T-cell (primary cell): Measurements from ENCODE around the gene MRPS5. TPM values are rescaled to one million over a fixed set of nuclear protein-coding genes. Genes with fewer than 3 reads are reported as not detected.
A peak's percentile ranks its signal among the peaks of the same experiment; 100 is the strongest.

ENCODE experiments used
- ATAC-seq, 4 experiments: fragments of 200-7000 bp in 3 of 4; fragments of 150-1000 bp in 1 of 4; cut with Tn5 transposase; replicated peaks in 1 of 4; 1 replicate in 3 of 4; 2 replicates in 1 of 4; pipeline ENCODE4 v1.10.0; 2021; ENCODE audit warnings: moderate library complexity in 3 of 4, mild to moderate bottlenecking in 2 of 4, moderate number of reproducible peaks in 1 of 4
- CTCF ChIA-PET, 2 donors: fragments of 300-600 bp; sonication (Branson Sonifier 250); formaldehyde crosslinking; loops; one replicate each; lab custom pipeline; 2022; ENCODE audit warnings: antibody characterized with exemption in 2 of 2; lab: Charles Lee
- POLR2A ChIA-PET, 2 donors: fragments of 300-600 bp; sonication (Branson Sonifier 250); formaldehyde crosslinking; loops; one replicate each; lab custom pipeline; 2022; ENCODE audit warnings: antibody characterized with exemption in 2 of 2; lab: Charles Lee
- DNase-seq, 35 experiments: peaks; one replicate each; pipeline versions ENCODE4 v3.0.0 to v3.0.0-alpha.2; 2013 to 2023
- H3K27ac ChIP-seq: one replicate; pipeline ENCODE4 v1.5.1; 2013; ENCODE audit warnings: low read length
- H3K27me3 ChIP-seq, 2 experiments: replicated peaks in 1 of 2; 1 replicate in 1 of 2; 2 replicates in 1 of 2; pipeline versions ENCODE4 v1.6.1 to v1.7.0; 2013; ENCODE audit warnings: low read length in 1 of 2, mixed read lengths in 1 of 2; ENCODE audit not compliant: control insufficient read depth in 2 of 2, insufficient read depth in 2 of 2; ENCODE audit errors: extremely low read depth in 1 of 2
- H3K36me3 ChIP-seq, 2 donors: 1 replicate in 1 of 2; 2 replicates in 1 of 2; pipeline versions ENCODE4 v1.6.1 to v1.7.0; 2013; ENCODE audit warnings: low read length in 1 of 2; ENCODE audit not compliant: control insufficient read depth in 2 of 2, insufficient read depth in 1 of 2; ENCODE audit errors: extremely low read depth in 1 of 2
- H3K4me1 ChIP-seq, 2 experiments: 1 replicate in 1 of 2; 2 replicates in 1 of 2; pipeline versions ENCODE4 v1.6.1 to v1.7.0; 2013; ENCODE audit warnings: low read length in 2 of 2, mixed read lengths in 1 of 2; ENCODE audit not compliant: insufficient read depth in 2 of 2, control insufficient read depth in 1 of 2; ENCODE audit errors: extremely low read depth in 1 of 2
- H3K4me3 ChIP-seq, 2 donors: 1 replicate in 1 of 2; 2 replicates in 1 of 2; pipeline versions ENCODE4 v1.5.1 to v1.7.0; 2013; ENCODE audit warnings: mild to moderate bottlenecking in 2 of 2, low read length in 1 of 2, moderate library complexity in 1 of 2; ENCODE audit not compliant: control insufficient read depth in 1 of 2; ENCODE audit errors: extremely low read depth in 1 of 2
- H3K9me3 ChIP-seq: 2 replicates; pipeline ENCODE4 v1.7.0; 2013
- H3K27ac Mint-ChIP-seq, 2 donors: one replicate each; pipeline ENCODE4 v1.8.0; 2020 to 2021; ENCODE audit warnings: mild to moderate bottlenecking in 2 of 2, mixed read lengths in 2 of 2
- H3K27me3 Mint-ChIP-seq, 2 donors: one replicate each; pipeline ENCODE4 v1.8.0; 2021 to 2022; ENCODE audit warnings: mixed read lengths in 2 of 2
- H3K36me3 Mint-ChIP-seq: one replicate; pipeline ENCODE4 v1.8.0; 2021; ENCODE audit warnings: mixed read lengths
- H3K4me1 Mint-ChIP-seq, 3 donors: one replicate each; pipeline ENCODE4 v1.8.0; 2020 to 2022; ENCODE audit warnings: mixed read lengths in 3 of 3, mild to moderate bottlenecking in 1 of 3
- H3K4me3 Mint-ChIP-seq, 3 donors: one replicate each; pipeline ENCODE4 v1.8.0; 2020 to 2022; ENCODE audit warnings: mild to moderate bottlenecking in 3 of 3, mixed read lengths in 3 of 3, moderate library complexity in 3 of 3
- H3K9me3 Mint-ChIP-seq, 3 donors: one replicate each; pipeline ENCODE4 v1.8.0; 2020 to 2022; ENCODE audit warnings: mixed read lengths in 3 of 3
- WGBS: methylation state at CpG from one replicate; pipeline ENCODE4 v1.1.5; 2013; ENCODE audit warnings: missing lambda C conversion rate; ENCODE audit not compliant: insufficient coverage; 5-methylcytosine and 5-hydroxymethylcytosine counted together
- total RNA-seq, 35 experiments: library from RNA in 6 of 35; stranded (reverse) in 6 of 35; fragments of 120-200 nt in 1 of 35; gene quantifications; one replicate each; pipeline versions ENCODE4 v1.2.1 to v1.2.4 and lab custom pipeline; 2013 to 2026

The MRPS5 gene
- total RNA-seq, 5 donors from 2014 or later (not counting 1 experiment from before 2014, with no cell fraction given) = 32.3 to 58.3 (median 57.0) TPM

DNA sequence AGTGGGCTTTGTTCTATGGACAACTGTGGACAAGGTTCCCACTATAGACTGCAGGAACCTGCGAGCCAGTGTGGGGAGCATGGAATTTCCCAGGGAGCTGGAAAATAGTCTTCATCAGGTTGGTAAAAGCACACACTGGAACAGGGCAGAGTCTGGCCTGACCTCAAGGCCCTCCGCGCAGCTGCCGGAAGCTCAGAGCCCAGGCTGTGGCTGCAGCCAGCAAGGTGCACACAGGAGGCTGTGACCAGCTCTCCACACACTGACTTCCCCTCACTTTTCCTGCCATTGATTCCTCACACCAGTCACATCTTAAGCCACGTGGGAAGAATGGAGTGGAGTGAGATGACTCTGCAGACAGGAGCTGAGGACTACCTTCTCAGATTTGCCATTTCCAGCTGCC is 77.0 kb downstream of the MRPS5 start:
- no peak overlapping the region for H3K4me3 Mint-ChIP-seq
- peak overlapping the region in 1 of 2 donors; percentile 81 for H3K27ac Mint-ChIP-seq
- H3K9me3 Mint-ChIP-seq = no peaks in the 10 kb centered on the region
- ChIA-PET POLR2A (no interaction called here), CTCF (interaction anchor here in 1 of 2 donors (1.2 kb wide), 1 partner anchor 14 kb away, joined by 3 read pairs; no protein-coding TSS in a partner anchor)
- H3K36me3 Mint-ChIP-seq = peaks cover 7% of the 10 kb centered on the region
- peaks cover 0 to 7% of the 10 kb centered on the region in 2 experiments for H3K27me3 ChIP-seq
- H3K4me1 ChIP-seq = peaks cover 3 to 44% of the 10 kb centered on the region in 2 experiments
- H3K4me3 ChIP-seq = no peak overlapping the region
- H3K36me3 ChIP-seq = peaks cover 5 to 19% of the 10 kb centered on the region in 2 donors
- ATAC-seq (no peak), DNase-seq (no peak)
- H3K27me3 Mint-ChIP-seq = no peaks in the 10 kb centered on the region
- WGBS = 78% methylated on average over 3 of the region's 5 CpGs
- peaks cover 66 to 86% (median 86%) of the 10 kb centered on the region in 3 donors for H3K4me1 Mint-ChIP-seq
- H3K27ac ChIP-seq = no peak overlapping the region
- H3K9me3 ChIP-seq = no peaks in the 10 kb centered on the region

DNA sequence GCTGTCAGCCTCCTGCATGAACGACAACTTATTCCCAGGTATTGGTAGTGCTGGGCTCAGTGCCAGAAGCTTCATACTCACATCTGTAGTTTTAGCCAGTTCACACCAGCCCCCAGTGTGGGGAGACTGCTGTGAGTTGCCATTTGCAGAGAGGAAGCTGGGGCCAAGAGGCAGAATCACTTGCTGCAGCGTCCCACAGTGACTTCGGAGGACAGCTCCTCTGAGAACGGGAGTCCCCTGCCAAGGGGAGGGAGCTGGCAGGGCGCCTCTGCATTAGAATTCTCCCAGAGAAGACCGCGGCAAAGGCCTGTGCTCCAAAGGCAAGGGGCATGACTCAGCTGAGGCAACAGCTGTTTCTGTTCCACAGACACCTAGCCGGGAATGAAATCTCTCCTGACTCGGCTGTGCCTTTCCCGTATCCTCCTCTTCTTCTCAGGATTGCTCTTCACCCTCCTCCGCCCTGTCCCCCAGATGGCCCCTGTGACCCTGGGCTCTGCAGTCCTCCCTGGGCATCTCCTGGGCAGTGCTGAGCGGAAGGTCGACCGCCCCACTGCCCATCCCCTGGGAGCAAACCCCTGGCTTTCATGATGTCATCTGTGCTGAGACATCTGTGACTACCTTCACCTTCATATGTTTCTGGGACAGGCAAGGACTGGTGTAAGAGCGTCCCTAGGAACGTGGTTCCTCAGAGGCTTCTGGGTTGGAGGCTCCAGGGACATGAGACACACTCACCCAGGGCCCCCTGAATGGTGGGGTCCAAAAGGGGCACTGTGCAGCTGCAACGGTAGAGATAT is 78.1 kb downstream of the MRPS5 start:
- ATAC-seq = peak in 2 of 4 experiments; percentile 39 to 64
- peaks cover 0 to 3% (median 0%) of the 10 kb centered on the region in 3 donors for H3K9me3 Mint-ChIP-seq
- peaks cover 3 to 41% of the 10 kb centered on the region in 2 experiments for H3K4me1 ChIP-seq
- peak overlapping the region in 1 of 3 donors; percentile 7 for H3K4me3 Mint-ChIP-seq
- no peak overlapping the region for H3K27ac ChIP-seq
- WGBS = 51% methylated on average over 13 of the region's 17 CpGs
- CTCF ChIA-PET = interaction anchor here in 1 of 2 donors (0.7 kb wide), 1 partner anchor 33 kb away, joined by 3 read pairs; no protein-coding TSS in a partner anchor
- H3K27me3 ChIP-seq = peaks cover 0 to 6% of the 10 kb centered on the region in 2 experiments
- H3K4me3 ChIP-seq = no peak overlapping the region
- H3K9me3 ChIP-seq = no peaks in the 10 kb centered on the region
- H3K27me3 Mint-ChIP-seq = no peaks in the 10 kb centered on the region
- H3K36me3 Mint-ChIP-seq = peaks cover 9% of the 10 kb centered on the region
- H3K4me1 Mint-ChIP-seq = peaks cover 76 to 92% (median 91%) of the 10 kb centered on the region in 3 donors
- H3K36me3 ChIP-seq = peaks cover 5 to 14% of the 10 kb centered on the region in 2 donors
- POLR2A ChIA-PET = no interaction called here
- H3K27ac Mint-ChIP-seq = peak overlapping the region; percentile 73 to 74
- DNase-seq = peak in 5 of 35 experiments; percentile 17 to 35 (median 29)

DNA sequence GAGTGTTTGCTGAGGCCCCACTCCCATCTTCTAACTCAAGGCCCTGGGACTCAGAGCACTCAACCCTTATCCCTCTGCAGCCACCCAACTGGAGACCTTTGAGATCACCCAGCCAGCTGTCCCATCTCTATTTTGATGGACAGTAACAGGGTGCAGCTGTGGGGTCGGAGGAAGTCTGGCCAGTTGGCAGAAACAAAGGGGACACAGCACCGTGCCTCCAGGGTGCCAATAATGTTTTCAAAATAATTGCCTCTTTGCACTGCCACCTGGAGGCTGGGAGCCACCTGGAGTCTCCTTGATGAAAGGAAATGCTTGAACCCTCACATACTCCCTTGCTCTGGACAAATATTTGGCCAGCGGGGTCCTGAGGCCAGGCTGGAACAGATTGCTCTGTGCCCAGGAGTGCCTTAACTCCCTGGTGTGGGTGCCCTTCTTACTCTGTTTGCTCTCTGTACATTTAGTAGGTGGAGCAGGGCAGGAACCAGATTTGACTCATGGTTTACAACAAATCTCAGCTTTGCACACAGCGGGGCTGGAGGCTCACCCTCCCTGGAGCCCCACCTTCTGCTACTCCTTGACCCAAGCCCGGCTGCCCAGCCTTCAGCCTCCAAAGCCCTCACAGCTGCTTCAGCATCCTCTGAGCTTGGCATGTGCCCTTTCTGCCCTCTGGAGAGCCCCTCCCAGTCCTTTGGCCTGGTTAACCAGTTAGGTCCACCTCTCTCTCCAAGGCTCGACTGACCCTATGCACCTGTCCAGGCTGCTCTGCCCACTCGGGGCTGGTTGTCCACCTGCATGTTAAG is 78.9 kb downstream of the MRPS5 start:
- H3K4me1 Mint-ChIP-seq = peaks cover 82 to 93% (median 92%) of the 10 kb centered on the region in 3 donors
- H3K9me3 Mint-ChIP-seq = peaks cover 0 to 9% (median 0%) of the 10 kb centered on the region in 3 donors
- H3K4me3 ChIP-seq = no peak overlapping the region
- no peaks in the 10 kb centered on the region for H3K27me3 Mint-ChIP-seq
- POLR2A ChIA-PET = no interaction called here
- H3K27me3 ChIP-seq = peaks cover 0 to 6% of the 10 kb centered on the region in 2 experiments
- no peak for DNase-seq
- ATAC-seq = no peak
- no peaks in the 10 kb centered on the region for H3K9me3 ChIP-seq
- H3K4me1 ChIP-seq = peaks cover 3 to 34% of the 10 kb centered on the region in 2 experiments
- H3K27ac Mint-ChIP-seq = peak overlapping the region; percentile 39 to 73
- H3K4me3 Mint-ChIP-seq = peak overlapping the region in 1 of 3 donors; percentile 7
- CTCF ChIA-PET = interaction anchor here in 1 of 2 donors (1.1 kb wide), 1 partner anchor 19 kb away, joined by 3 read pairs; no protein-coding TSS in a partner anchor
- H3K27ac ChIP-seq = no peak overlapping the region
- peaks cover 18% of the 10 kb centered on the region for H3K36me3 Mint-ChIP-seq
- WGBS = 41% methylated on average over 5 of the region's 7 CpGs
- peaks cover 5 to 9% of the 10 kb centered on the region in 2 donors for H3K36me3 ChIP-seq

GRCh38 chr2:95041824-95042442 is 79.7 kb downstream of the MRPS5 start:
- Histone ChIP-seq H3K9me3 (no peaks in the 10 kb centered on the region), H3K27me3 (peaks cover 0 to 6% of the 10 kb centered on the region in 2 experiments), H3K4me3 (no peak overlapping the region), H3K36me3 (peaks cover 5 to 9% of the 10 kb centered on the region in 2 donors), H3K4me1 (peaks cover 4 to 32% of the 10 kb centered on the region in 2 experiments), H3K27ac (no peak overlapping the region)
- Mint-ChIP-seq H3K4me3 (peak overlapping the region in 1 of 3 donors; percentile 4), H3K27ac (peak overlapping the region; percentile 39 to 73), H3K9me3 (peaks cover 0 to 14% (median 0%) of the 10 kb centered on the region in 3 donors), H3K4me1 (peaks cover 82 to 93% (median 93%) of the 10 kb centered on the region in 3 donors), H3K27me3 (no peaks in the 10 kb centered on the region), H3K36me3 (peaks cover 25% of the 10 kb centered on the region)
- WGBS = 72% methylated on average over 4 of the region's 11 CpGs
- ATAC-seq = peak in 1 of 4 experiments; percentile 45
- ChIA-PET POLR2A (no interaction called here), CTCF (interaction anchor here (0.6 to 1.2 kb wide), 3 partner anchors 18 to 37 kb away, joined by 3 read pairs; no protein-coding TSS in a partner anchor)
- no peak for DNase-seq

DNA sequence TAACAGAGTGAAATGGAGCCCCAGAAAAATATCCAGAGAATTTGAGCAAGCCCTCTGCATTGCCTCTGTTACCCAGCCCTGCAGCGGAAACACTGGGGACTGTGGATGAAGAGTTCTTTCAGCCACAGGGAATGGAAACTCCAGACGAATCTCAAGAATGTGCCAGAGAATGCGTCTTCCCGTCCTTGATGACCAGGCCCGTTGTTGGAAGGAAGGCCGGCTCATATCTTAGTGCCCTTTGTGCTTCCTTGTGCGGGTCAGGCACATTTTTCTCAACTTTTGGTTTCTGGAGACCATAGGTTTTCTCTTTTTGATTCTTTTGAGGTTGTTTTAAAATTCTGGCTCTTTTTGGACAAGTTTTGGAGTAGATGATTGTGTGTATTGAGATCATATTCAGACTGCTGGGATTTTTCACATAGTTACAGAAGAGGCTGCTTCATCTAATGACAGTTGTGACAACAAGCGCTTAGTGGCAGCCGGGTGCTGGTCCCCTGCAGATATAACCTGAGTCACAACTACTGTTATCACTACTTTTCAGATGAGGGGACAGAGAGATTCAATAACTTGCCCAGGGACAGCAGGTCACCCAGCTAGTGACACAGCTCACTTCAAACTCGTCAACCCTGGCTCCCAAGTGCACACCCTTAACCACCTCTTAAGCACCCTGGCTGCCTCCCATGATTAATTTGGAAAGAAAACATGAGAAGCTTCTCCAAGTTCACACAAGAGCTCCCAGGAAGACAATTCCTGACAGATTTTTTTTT is 80.4 kb downstream of the MRPS5 start:
- H3K36me3 Mint-ChIP-seq = peaks cover 28% of the 10 kb centered on the region
- POLR2A ChIA-PET = no interaction called here
- peak overlapping the region; percentile 39 to 73 for H3K27ac Mint-ChIP-seq
- CTCF ChIA-PET = interaction anchor here (0.5 to 1.2 kb wide), 4 partner anchors 17 to 38 kb away, joined by 3 to 4 read pairs (median 3); no protein-coding TSS in a partner anchor
- H3K9me3 Mint-ChIP-seq = peaks cover 0 to 20% (median 4%) of the 10 kb centered on the region in 3 donors
- peaks cover 0 to 6% of the 10 kb centered on the region in 2 experiments for H3K27me3 ChIP-seq
- ATAC-seq (no peak), DNase-seq (no peak)
- no peak overlapping the region for H3K4me3 ChIP-seq
- H3K36me3 ChIP-seq = peaks cover 5 to 9% of the 10 kb centered on the region in 2 donors
- H3K4me3 Mint-ChIP-seq = peak overlapping the region in 1 of 3 donors; percentile 4
- peaks cover 82 to 93% (median 93%) of the 10 kb centered on the region in 3 donors for H3K4me1 Mint-ChIP-seq
- H3K4me1 ChIP-seq = peaks cover 4 to 35% of the 10 kb centered on the region in 2 experiments
- H3K27me3 Mint-ChIP-seq = no peaks in the 10 kb centered on the region
- no peaks in the 10 kb centered on the region for H3K9me3 ChIP-seq
- 74% methylated on average over 7 of the region's 10 CpGs for WGBS
- no peak overlapping the region for H3K27ac ChIP-seq
